ENCODE results near the gene SAMD8.

SAMD8 gene

DNA sequence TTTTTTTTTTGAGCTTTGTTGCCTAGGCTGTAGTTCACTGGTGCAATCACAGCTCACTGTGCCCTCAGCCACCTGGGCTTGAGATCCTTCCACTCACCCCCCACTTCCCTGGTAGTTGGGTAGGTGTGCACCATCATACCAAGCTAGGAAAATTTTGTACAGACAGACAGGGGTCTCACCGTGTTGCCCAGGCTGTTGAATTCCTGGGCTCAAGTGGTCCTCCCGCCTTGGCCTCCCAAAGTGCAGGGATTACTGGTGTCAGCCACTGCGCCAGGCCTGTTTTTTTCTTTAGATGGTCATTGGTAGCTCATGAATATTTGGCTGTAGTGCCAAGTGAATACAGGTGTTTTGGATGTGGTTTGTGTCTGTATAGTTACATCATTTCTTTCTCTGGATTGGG, 116.8 kb downstream of the SAMD8 start:
- TF ChIP-seq, protein P1, sequence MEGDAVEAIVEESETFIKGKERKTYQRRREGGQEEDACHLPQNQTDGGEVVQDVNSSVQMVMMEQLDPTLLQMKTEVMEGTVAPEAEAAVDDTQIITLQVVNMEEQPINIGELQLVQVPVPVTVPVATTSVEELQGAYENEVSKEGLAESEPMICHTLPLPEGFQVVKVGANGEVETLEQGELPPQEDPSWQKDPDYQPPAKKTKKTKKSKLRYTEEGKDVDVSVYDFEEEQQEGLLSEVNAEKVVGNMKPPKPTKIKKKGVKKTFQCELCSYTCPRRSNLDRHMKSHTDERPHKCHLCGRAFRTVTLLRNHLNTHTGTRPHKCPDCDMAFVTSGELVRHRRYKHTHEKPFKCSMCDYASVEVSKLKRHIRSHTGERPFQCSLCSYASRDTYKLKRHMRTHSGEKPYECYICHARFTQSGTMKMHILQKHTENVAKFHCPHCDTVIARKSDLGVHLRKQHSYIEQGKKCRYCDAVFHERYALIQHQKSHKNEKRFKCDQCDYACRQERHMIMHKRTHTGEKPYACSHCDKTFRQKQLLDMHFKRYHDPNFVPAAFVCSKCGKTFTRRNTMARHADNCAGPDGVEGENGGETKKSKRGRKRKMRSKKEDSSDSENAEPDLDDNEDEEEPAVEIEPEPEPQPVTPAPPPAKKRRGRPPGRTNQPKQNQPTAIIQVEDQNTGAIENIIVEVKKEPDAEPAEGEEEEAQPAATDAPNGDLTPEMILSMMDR (IDR thresholded peaks at IDR 0.05; ENCODE audit: insufficient read depth, low read depth, low read length, missing control alignments) = no peak
- no peak for DNase-seq (ENCODE audit: low read depth)
- H3K4me3 ChIP-seq (ENCODE audit: low read length) = no peak overlapping the region

- TF ChIP-seq, protein P1 (IDR thresholded peaks at IDR 0.05; ENCODE audit: insufficient read depth, low read depth, low read length, missing control alignments) = no peak
- DNase-seq (ENCODE audit: low read depth) = no peak
- H3K4me3 ChIP-seq (ENCODE audit: low read length) = no peak overlapping the region
These were observed 117.4 kb downstream of the SAMD8 start for GRCh38 chr10:75228834-75229233.

DNA sequence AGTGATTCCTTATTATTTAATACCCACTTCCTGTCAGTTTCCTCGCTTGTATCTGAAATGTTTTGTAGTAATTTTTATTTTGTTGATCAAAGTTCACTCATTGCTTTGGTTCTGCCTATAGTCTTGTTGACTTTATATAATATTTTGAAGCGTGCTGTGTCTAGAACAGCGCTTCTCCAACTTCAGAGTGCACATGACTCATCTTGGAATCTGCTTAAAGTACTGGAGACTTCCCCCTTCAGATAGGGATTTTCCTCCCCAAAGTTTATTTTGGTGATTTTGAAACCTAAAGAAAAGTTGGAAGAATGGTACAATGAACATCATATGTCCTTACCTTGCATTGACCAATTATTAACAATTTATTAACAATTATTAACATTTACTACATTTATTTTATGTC, 118.5 kb downstream of the SAMD8 start:
- DNase-seq (ENCODE audit: low read depth) = peak; percentile 35
- no peak overlapping the region for H3K4me3 ChIP-seq (ENCODE audit: low read length)
- TF ChIP-seq, protein P1 (IDR thresholded peaks at IDR 0.05; ENCODE audit: insufficient read depth, low read depth, low read length, missing control alignments) = no peak

GRCh38 chr10:75230600-75231038, 119.2 kb downstream of the SAMD8 start:
- TF ChIP-seq, protein P1 (IDR thresholded peaks at IDR 0.05; ENCODE audit: insufficient read depth, low read depth, low read length, missing control alignments) = peak; percentile 96
- no peak overlapping the region for H3K4me3 ChIP-seq (ENCODE audit: low read length)
- DNase-seq (ENCODE audit: low read depth) = peak; percentile 91

Measured in epithelial cell of esophagus (primary cell).